Mesendoderm (in vitro differentiated cells): ENCODE results near the gene S100A4.
"Not testable (repeated sequence)": the region's sequence is repeated elsewhere in the genome, so short reads cannot be mapped to it uniquely, and the experiment has no call there.

ENCODE experiments used
- DNase-seq: peaks from one replicate; pipeline ENCODE4 v3.0.0; 2013
- H2AK5ac ChIP-seq: 2 replicates; pipeline ENCODE4 v1.6.1; 2013; ENCODE audit warnings: low read length, inconsistent platforms
- H2BK120ac ChIP-seq: 2 replicates; pipeline ENCODE4 v1.6.1; 2013; ENCODE audit warnings: low read depth, mild to moderate bottlenecking, low read length, moderate library complexity, mixed read lengths
- H2BK15ac ChIP-seq: replicated peaks from 2 replicates; pipeline ENCODE4 v1.6.1; 2013; ENCODE audit warnings: low read depth, mild to moderate bottlenecking, moderate library complexity
- H2BK5ac ChIP-seq: 2 replicates; pipeline ENCODE4 v1.6.1; 2013; ENCODE audit warnings: low read length, inconsistent platforms
- H3K18ac ChIP-seq: 2 replicates; pipeline ENCODE4 v1.6.1; 2013; ENCODE audit warnings: mild to moderate bottlenecking, low read length, mixed read lengths
- H3K23ac ChIP-seq: one replicate; pipeline ENCODE4 v1.6.1; 2013; ENCODE audit warnings: low read length
- H3K27ac ChIP-seq: 2 replicates; pipeline ENCODE4 v1.5.1; 2013; ENCODE audit warnings: low read depth, mild to moderate bottlenecking, inconsistent platforms, low read length, moderate library complexity
- H3K27me3 ChIP-seq: 2 replicates; pipeline ENCODE4 v1.6.1; 2013; ENCODE audit warnings: low read length, control low read depth, mild to moderate bottlenecking, inconsistent platforms; ENCODE audit not compliant: insufficient read depth, poor library complexity
- H3K36me3 ChIP-seq: 2 replicates; pipeline ENCODE4 v1.6.1; 2013; ENCODE audit warnings: low read length, inconsistent platforms; ENCODE audit not compliant: control insufficient read depth, insufficient read depth
- H3K4ac ChIP-seq: one replicate; pipeline ENCODE4 v1.6.1; 2013; ENCODE audit warnings: low read depth, mild to moderate bottlenecking, low read length, moderate library complexity
- H3K4me1 ChIP-seq: 2 replicates; pipeline ENCODE4 v1.6.1; 2013; ENCODE audit warnings: low read depth, low read length, inconsistent platforms; ENCODE audit not compliant: control insufficient read depth
- H3K4me2 ChIP-seq: 2 replicates; pipeline ENCODE4 v1.6.1; 2013; ENCODE audit warnings: low read length
- H3K4me3 ChIP-seq: 2 replicates; pipeline ENCODE4 v1.5.1; 2013; ENCODE audit warnings: mild to moderate bottlenecking, low read length
- H3K56ac ChIP-seq: one replicate; pipeline ENCODE4 v1.6.1; 2013; ENCODE audit warnings: low read length
- H3K79me1 ChIP-seq: 2 replicates; pipeline ENCODE4 v1.6.1; 2013; ENCODE audit warnings: low read length, inconsistent platforms
- H3K79me2 ChIP-seq: 2 replicates; pipeline ENCODE4 v1.6.1; 2013; ENCODE audit warnings: mild to moderate bottlenecking, low read length; ENCODE audit not compliant: control insufficient read depth, insufficient read depth
- H3K9ac ChIP-seq: 2 replicates; pipeline ENCODE4 v1.6.1; 2013; ENCODE audit warnings: low read length, inconsistent platforms
- H4K5ac ChIP-seq: one replicate; pipeline ENCODE4 v1.6.1; 2013; ENCODE audit warnings: low read length
- H4K8ac ChIP-seq: one replicate; pipeline ENCODE4 v1.6.1; 2013; ENCODE audit warnings: low read depth, mild to moderate bottlenecking, control low read depth, low read length, moderate library complexity
- WGBS: extraction: QIAGEN DNeasy Blood & Tissue Kit; methylation state at CpG from one replicate; pipeline ENCODE4 v1.1.7; 2013; ENCODE audit warnings: low lambda C conversion rate, missing lambda C conversion rate; ENCODE audit not compliant: insufficient coverage; ENCODE audit errors: extremely low coverage; 5-methylcytosine and 5-hydroxymethylcytosine counted together

The S100A4 gene

DNA sequence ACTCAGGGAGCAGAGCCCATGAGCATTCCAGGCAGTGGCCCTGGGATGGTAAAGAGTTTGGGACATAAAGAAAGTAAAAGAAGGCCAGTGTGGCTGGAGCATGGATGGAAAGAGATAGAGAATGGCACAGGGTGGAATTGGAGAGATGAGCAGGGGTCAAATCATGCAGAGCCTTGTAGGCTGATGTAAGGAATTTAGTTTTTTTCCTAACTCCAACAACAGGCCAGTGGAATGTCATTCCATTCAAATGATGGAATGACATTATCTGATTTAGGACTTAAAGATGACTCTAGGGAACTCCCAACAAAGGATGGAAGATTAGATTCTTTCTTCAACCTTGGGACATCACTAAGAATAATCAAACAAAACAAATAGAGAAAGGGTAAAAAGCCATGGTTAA lies 32.9 kb upstream of the S100A4 start:
- Histone ChIP-seq H3K56ac (peak overlapping the region; percentile 78), H2BK15ac (peak overlapping the region; percentile 75), H3K27me3 (no peaks in the 10 kb centered on the region), H3K18ac (peak overlapping the region; percentile 33), H3K4ac (peak overlapping the region; percentile 75), H3K9ac (no peak overlapping the region), H4K5ac (no peak overlapping the region), H3K4me3 (no peak overlapping the region), H2AK5ac (no peak overlapping the region), H3K4me2 (no peak overlapping the region), H3K79me2 (no peaks in the 10 kb centered on the region), H4K8ac (no peak overlapping the region), H3K23ac (peak overlapping the region; percentile 83), H3K36me3 (no peaks in the 10 kb centered on the region), H3K79me1 (no peaks in the 10 kb centered on the region), H3K4me1 (peaks cover 11% of the 10 kb centered on the region), H2BK120ac (peak overlapping the region; percentile 94), H3K27ac (peak overlapping the region; percentile 76), H2BK5ac (peak overlapping the region; percentile 66)
- peak; percentile 96 for DNase-seq

DNA sequence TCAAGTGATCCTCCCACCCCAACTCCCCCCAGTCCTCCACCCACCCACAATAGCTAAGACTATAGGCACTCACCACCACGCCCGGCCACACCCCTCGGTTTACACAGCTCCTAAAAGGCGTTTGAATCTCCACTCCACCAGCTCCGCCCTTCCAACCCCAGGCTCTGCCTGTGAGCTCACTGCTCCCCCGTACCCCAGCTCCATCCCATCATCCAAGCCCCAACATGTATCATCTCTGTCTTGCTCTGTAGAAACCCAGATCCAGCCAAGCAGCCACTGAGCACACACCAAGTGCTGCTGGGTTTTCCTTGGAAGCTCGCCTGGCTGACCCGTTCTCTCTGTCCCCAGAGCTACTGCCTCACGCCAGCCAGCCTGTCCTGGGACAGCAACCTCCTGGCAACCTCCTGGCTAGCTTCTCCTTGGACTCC lies 32.0 kb upstream of the S100A4 start:
- Histone ChIP-seq H3K4ac (peak overlapping the region; percentile 64), H4K8ac (no peak overlapping the region), H4K5ac (no peak overlapping the region), H3K4me3 (no peak overlapping the region), H3K4me1 (peaks cover 11% of the 10 kb centered on the region), H3K27me3 (no peaks in the 10 kb centered on the region), H3K79me2 (no peaks in the 10 kb centered on the region), H3K27ac (peak overlapping the region; percentile 31), H3K56ac (peak overlapping the region; percentile 70), H2BK120ac (peak overlapping the region; percentile 14), H3K9ac (no peak overlapping the region), H2BK15ac (no peak overlapping the region), H3K23ac (no peak overlapping the region), H2AK5ac (peak overlapping the region; percentile 81), H3K36me3 (no peaks in the 10 kb centered on the region), H3K4me2 (no peak overlapping the region), H2BK5ac (peak overlapping the region; percentile 14), H3K79me1 (no peaks in the 10 kb centered on the region), H3K18ac (peak overlapping the region; percentile 13)
- WGBS = no CpG with 5 or more reads among the region's 9 CpGs
- peak; percentile 39 for DNase-seq

DNA sequence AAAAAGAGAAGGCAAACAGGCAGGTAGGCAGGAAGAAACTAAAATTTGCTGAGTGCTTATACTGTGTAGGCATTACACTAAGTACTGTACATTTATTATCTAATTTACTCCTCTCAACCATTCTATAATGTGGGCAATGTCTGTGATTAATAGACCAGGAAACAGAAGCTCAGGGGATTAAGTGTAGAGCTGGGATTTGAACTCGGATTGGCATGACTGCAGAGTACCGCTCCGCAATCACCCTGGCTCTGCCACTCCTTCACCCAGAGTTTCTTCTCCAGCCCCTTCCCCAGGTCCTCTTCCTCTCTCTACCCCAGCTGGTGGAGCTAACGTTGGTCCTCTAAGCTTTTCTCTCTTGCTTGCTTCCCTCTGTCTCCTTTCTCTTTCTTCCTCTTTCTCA lies 31.5 kb upstream of the S100A4 start:
- Histone ChIP-seq H2BK15ac (no peak overlapping the region), H2BK5ac (no peak overlapping the region), H4K8ac (no peak overlapping the region), H2AK5ac (no peak overlapping the region), H3K18ac (no peak overlapping the region), H3K27me3 (no peaks in the 10 kb centered on the region), H3K56ac (no peak overlapping the region), H3K4me1 (peaks cover 11% of the 10 kb centered on the region), H3K9ac (no peak overlapping the region), H3K79me1 (no peaks in the 10 kb centered on the region), H2BK120ac (no peak overlapping the region), H3K79me2 (no peaks in the 10 kb centered on the region), H3K4me2 (no peak overlapping the region), H3K36me3 (no peaks in the 10 kb centered on the region), H3K27ac (no peak overlapping the region), H3K4ac (peak overlapping the region; percentile 64), H3K4me3 (no peak overlapping the region), H4K5ac (no peak overlapping the region), H3K23ac (no peak overlapping the region)
- no CpG with 5 or more reads among the region's 4 CpGs for WGBS
- no peak for DNase-seq

DNA sequence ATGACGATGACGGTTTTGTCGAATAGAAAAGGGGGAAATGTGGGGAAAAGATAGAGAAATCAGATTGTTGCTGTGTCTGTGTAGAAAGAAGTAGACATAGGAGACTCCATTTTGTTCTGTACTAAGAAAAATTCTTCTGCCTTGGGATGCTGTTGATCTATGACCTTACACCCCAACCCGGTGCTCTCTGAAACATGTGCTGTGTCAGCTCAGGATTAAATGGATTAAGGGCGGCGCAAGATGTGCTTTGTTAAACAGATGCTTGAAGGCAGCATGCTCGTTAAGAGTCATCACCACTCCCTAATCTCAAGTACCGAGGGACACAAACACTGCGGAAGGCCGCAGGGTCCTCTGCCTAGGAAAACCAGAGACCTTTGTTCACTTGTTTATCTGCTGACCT lies 29.9 kb upstream of the S100A4 start:
- H3K27ac ChIP-seq = not testable (repeated sequence)

DNA sequence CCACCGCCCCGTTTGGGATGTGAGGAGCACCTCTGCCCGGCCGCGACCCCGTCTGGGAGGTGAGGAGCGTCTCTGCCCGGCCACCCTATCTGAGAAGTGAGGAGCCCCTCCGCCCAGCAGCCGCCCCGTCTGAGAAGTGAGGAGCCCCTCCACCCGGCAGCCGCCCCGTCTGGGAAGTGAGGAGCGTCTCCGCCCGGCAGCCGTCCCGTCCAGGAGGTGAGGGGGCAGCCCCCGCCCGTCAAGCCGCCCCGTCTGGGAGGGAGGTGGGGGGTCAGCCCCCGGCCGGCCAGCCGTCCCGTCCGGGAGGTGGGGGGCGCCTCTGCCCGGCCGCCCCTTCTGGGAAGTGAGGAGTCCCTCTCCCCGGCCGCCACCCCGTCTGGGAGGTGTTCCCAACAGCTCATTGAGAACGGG lies 29.5 kb upstream of the S100A4 start:
- not testable (repeated sequence) for H2BK5ac ChIP-seq, H4K5ac ChIP-seq, H2BK120ac ChIP-seq, H3K27ac ChIP-seq, H3K56ac ChIP-seq, H3K36me3 ChIP-seq, H3K79me2 ChIP-seq, H2BK15ac ChIP-seq, DNase-seq, H3K23ac ChIP-seq, H3K9ac ChIP-seq, H2AK5ac ChIP-seq, H3K27me3 ChIP-seq, H3K4me3 ChIP-seq, H3K4me2 ChIP-seq, H4K8ac ChIP-seq, H3K79me1 ChIP-seq, H3K18ac ChIP-seq, H3K4ac ChIP-seq
- no CpG with 5 or more reads among the region's 35 CpGs for WGBS
- peaks cover 11% of the 10 kb centered on the region for H3K4me1 ChIP-seq

More for the DNA sequence above, 29.9 kb upstream of the S100A4 start:
- not testable (repeated sequence) for H2BK5ac ChIP-seq, H4K8ac ChIP-seq, H3K27me3 ChIP-seq, DNase-seq, H3K79me1 ChIP-seq, H2AK5ac ChIP-seq, H2BK120ac ChIP-seq, H3K9ac ChIP-seq, H3K23ac ChIP-seq, H3K4ac ChIP-seq, H3K18ac ChIP-seq, H3K4me3 ChIP-seq, H2BK15ac ChIP-seq, H3K4me2 ChIP-seq, H3K36me3 ChIP-seq, H3K56ac ChIP-seq, H4K5ac ChIP-seq, H3K79me2 ChIP-seq
- peaks cover 11% of the 10 kb centered on the region for H3K4me1 ChIP-seq
- no CpG with 5 or more reads among the region's 10 CpGs for WGBS

DNA sequence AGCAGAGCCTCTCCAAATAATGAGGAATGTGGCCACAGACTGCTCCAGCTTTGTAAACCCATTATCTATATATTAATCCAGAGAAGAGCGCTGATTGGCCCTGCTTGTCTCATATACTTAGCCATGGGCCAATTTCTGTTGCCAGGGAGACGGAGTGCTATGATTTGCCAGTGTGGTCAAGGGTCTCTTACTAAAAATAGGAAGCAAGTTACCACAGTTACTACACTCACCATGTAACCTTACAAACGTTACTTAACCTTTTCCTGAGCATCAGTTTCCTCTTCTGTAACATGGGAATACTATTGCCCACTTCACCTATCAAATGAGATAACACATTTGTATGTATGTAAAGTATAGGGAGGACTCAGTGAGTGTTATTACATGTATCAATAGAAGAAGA lies 27.7 kb upstream of the S100A4 start:
- H2BK15ac ChIP-seq = no peak overlapping the region
- H2AK5ac ChIP-seq = no peak overlapping the region
- H3K27me3 ChIP-seq = no peaks in the 10 kb centered on the region
- no peak overlapping the region for H4K8ac ChIP-seq
- no CpG with 5 or more reads among the region's 3 CpGs for WGBS
- H2BK5ac ChIP-seq = no peak overlapping the region
- H3K27ac ChIP-seq = no peak overlapping the region
- H3K18ac ChIP-seq = no peak overlapping the region
- no peaks in the 10 kb centered on the region for H3K36me3 ChIP-seq
- no peaks in the 10 kb centered on the region for H3K79me1 ChIP-seq
- no peaks in the 10 kb centered on the region for H3K79me2 ChIP-seq
- H3K23ac ChIP-seq = no peak overlapping the region
- no peak overlapping the region for H3K4ac ChIP-seq
- H3K56ac ChIP-seq = no peak overlapping the region
- H3K4me3 ChIP-seq = no peak overlapping the region
- no peak overlapping the region for H3K9ac ChIP-seq
- H3K4me1 ChIP-seq = peaks cover 7% of the 10 kb centered on the region
- no peak overlapping the region for H2BK120ac ChIP-seq
- no peak overlapping the region for H4K5ac ChIP-seq
- DNase-seq = no peak
- H3K4me2 ChIP-seq = no peak overlapping the region
